ENCODE measurements around the gene MXD3. TPM values are rescaled to one million over a fixed set of nuclear protein-coding genes. Genes with fewer than 3 reads are reported as not detected.
A peak's percentile ranks its signal among the peaks of the same experiment; 100 is the strongest.

Gene MXD3
- polyA plus RNA-seq, 2 of the 4 experiments (the other 2 are of a cell fraction): 5.3 to 16.9 TPM

DNA sequence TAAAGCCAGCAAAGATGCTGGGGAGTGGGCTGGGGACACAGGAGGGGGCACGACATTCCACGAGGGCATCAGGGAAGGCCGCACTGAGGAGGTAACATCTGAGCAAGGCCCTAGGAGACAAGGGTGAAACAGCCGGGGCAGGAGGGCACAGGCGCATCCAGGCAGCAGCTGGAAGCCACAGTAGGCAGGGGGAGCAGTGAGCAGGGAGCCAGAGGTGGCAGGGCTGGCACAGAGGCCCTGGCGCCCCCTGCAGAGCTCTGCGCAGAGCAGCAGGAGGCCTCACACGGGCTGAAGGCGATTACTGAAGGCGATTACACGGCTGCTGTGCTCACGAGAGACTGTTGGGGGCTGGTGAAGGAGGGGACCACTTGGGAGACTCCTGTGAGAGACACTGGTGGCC, 24.4 kb upstream of the MXD3 start:
- WGBS (ENCODE audit: missing lambda C conversion rate): 48% methylated on average over 12 of the region's 12 CpGs
- ChIA-PET POLR2A (interaction anchor here (0.6 kb wide), 1 partner anchor 15 kb away, joined by 3 read pairs; the partner anchor contains the start of gene LMAN2), CTCF (interaction anchor here (0.6 to 7.9 kb wide), 14 partner anchors 9 to 262 kb away, joined by 3 to 111 read pairs (median 6); no protein-coding TSS in a partner anchor)
- TF ChIP-seq HOXB5 (CRISPR knock-in tag; IDR thresholded peaks at IDR 0.05) (no peak), RNF2 (IDR thresholded peaks at IDR 0.05; ENCODE audit: borderline replicate concordance, low read depth) (no peak), SMC3 (IDR thresholded peaks at IDR 0.05) (peak; percentile 65), KDM5A (IDR thresholded peaks at IDR 0.05) (no peak), TFCP2L1 (CRISPR knock-in tag; IDR thresholded peaks at IDR 0.05) (no peak), RAD21 (conservative IDR thresholded peaks at IDR 0.05 in 1 of 2, IDR thresholded peaks at IDR 0.05 in 1 of 2) (peak; percentile 58 to 60), NR3C1 (IDR thresholded peaks at IDR 0.05) (no peak), ZFP36 (IDR thresholded peaks at IDR 0.05; ENCODE audit: borderline replicate concordance, partially characterized antibody) (no peak), GATA3 (IDR thresholded peaks at IDR 0.05; ENCODE audit: borderline replicate concordance) (no peak), FOXS1 (CRISPR knock-in tag; IDR thresholded peaks at IDR 0.05) (no peak), MYC (IDR thresholded peaks at IDR 0.05; ENCODE audit: borderline replicate concordance, low read length) (no peak), PHF8 (IDR thresholded peaks at IDR 0.05; ENCODE audit: borderline replicate concordance, low read depth) (no peak), HEYL (CRISPR knock-in tag; IDR thresholded peaks at IDR 0.05) (no peak), ZNF302 (CRISPR knock-in tag; IDR thresholded peaks at IDR 0.05) (no peak), MAZ (IDR thresholded peaks at IDR 0.05; ENCODE audit: borderline replicate concordance, low read depth, low read length) (no peak)
- TF ChIP-seq, protein P1, sequence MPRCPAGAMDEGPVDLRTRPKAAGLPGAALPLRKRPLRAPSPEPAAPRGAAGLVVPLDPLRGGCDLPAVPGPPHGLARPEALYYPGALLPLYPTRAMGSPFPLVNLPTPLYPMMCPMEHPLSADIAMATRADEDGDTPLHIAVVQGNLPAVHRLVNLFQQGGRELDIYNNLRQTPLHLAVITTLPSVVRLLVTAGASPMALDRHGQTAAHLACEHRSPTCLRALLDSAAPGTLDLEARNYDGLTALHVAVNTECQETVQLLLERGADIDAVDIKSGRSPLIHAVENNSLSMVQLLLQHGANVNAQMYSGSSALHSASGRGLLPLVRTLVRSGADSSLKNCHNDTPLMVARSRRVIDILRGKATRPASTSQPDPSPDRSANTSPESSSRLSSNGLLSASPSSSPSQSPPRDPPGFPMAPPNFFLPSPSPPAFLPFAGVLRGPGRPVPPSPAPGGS (IDR thresholded peaks at IDR 0.05): no peak
- TF ChIP-seq, protein P2, sequence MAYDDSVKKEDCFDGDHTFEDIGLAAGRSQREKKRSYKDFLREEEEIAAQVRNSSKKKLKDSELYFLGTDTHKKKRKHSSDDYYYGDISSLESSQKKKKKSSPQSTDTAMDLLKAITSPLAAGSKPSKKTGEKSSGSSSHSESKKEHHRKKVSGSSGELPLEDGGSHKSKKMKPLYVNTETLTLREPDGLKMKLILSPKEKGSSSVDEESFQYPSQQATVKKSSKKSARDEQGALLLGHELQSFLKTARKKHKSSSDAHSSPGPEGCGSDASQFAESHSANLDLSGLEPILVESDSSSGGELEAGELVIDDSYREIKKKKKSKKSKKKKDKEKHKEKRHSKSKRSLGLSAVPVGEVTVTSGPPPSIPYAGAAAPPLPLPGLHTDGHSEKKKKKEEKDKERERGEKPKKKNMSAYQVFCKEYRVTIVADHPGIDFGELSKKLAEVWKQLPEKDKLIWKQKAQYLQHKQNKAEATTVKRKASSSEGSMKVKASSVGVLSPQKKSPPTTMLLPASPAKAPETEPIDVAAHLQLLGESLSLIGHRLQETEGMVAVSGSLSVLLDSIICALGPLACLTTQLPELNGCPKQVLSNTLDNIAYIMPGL (CRISPR knock-in tag; IDR thresholded peaks at IDR 0.05; ENCODE audit: borderline replicate concordance): no peak
- TF ChIP-seq, protein P3, sequence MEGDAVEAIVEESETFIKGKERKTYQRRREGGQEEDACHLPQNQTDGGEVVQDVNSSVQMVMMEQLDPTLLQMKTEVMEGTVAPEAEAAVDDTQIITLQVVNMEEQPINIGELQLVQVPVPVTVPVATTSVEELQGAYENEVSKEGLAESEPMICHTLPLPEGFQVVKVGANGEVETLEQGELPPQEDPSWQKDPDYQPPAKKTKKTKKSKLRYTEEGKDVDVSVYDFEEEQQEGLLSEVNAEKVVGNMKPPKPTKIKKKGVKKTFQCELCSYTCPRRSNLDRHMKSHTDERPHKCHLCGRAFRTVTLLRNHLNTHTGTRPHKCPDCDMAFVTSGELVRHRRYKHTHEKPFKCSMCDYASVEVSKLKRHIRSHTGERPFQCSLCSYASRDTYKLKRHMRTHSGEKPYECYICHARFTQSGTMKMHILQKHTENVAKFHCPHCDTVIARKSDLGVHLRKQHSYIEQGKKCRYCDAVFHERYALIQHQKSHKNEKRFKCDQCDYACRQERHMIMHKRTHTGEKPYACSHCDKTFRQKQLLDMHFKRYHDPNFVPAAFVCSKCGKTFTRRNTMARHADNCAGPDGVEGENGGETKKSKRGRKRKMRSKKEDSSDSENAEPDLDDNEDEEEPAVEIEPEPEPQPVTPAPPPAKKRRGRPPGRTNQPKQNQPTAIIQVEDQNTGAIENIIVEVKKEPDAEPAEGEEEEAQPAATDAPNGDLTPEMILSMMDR (IDR thresholded peaks at IDR 0.05): peak; percentile 57
- H3K27ac ChIP-seq: no peak overlapping the region
- no peak overlapping the region for H3K4me3 ChIP-seq
- H3K9me3 ChIP-seq: no peaks in the 10 kb centered on the region
- H3K4me2 ChIP-seq: no peak overlapping the region
- H3K4me1 ChIP-seq: 0 out of 3 replicates have a peak, but pooled peaks cover 10% of the 10 kb centered on the region
- DNase-seq (ENCODE audit: low read depth in 1 of 2, low spot score in 1 of 2) (peak; percentile 62 to 74), ATAC-seq (peak; percentile 90 to 97), FAIRE-seq (no peak)

DNA sequence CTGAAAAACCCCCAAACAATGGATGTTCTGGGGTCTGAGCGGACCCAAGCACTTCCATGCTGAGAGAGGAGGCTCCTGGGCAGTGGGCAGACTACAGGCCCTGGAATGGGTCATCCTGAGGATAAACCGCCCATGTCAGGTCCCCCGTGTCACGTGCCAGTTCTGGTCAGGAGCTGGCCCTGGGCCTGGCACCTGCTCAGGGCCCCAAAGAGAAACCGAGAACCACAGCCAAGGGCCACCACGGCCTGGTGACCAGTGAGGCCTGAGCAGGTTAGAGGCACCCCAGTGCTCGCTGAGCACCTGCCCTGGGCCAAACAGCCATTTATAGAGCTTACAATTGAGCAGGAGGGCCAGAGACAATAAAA, 24.0 kb upstream of the MXD3 start:
- TF ChIP-seq HOXB13 (CRISPR knock-in tag; IDR thresholded peaks at IDR 0.05; ENCODE audit: low read depth) (no peak), PHF8 (IDR thresholded peaks at IDR 0.05; ENCODE audit: borderline replicate concordance, low read depth) (no peak), RARB (CRISPR knock-in tag; IDR thresholded peaks at IDR 0.05) (no peak), ZSCAN20 (CRISPR knock-in tag; IDR thresholded peaks at IDR 0.05) (no peak), GATA3 (IDR thresholded peaks at IDR 0.05; ENCODE audit: borderline replicate concordance) (no peak), CHD2 (IDR thresholded peaks at IDR 0.05; ENCODE audit: low read length, partially characterized antibody) (no peak), MAZ (IDR thresholded peaks at IDR 0.05; ENCODE audit: borderline replicate concordance, low read depth, low read length) (no peak), HEYL (CRISPR knock-in tag; IDR thresholded peaks at IDR 0.05) (no peak), FOSB (CRISPR knock-in tag; IDR thresholded peaks at IDR 0.05) (no peak), CEBPB (IDR thresholded peaks at IDR 0.05) (no peak), SREBF2 (IDR thresholded peaks at IDR 0.05) (no peak), RFX5 (IDR thresholded peaks at IDR 0.05) (no peak), MAFK (IDR thresholded peaks at IDR 0.05; ENCODE audit: partially characterized antibody) (no peak), EP300 (IDR thresholded peaks at IDR 0.05) (no peak), TFCP2L1 (CRISPR knock-in tag; IDR thresholded peaks at IDR 0.05) (no peak)
- TF ChIP-seq, protein P3 (IDR thresholded peaks at IDR 0.05): no peak
- ATAC-seq: no peak
- H3K4me2 ChIP-seq: no peak overlapping the region
- CTCF ChIA-PET: interaction anchor here (0.6 to 7.9 kb wide), 15 partner anchors 8 to 262 kb away, joined by 3 to 111 read pairs (median 5); no protein-coding TSS in a partner anchor
- no peak overlapping the region for H3K4me3 ChIP-seq
- WGBS (ENCODE audit: missing lambda C conversion rate): 97% methylated on average over 6 of the region's 7 CpGs
- no peak overlapping the region for H3K27ac ChIP-seq
- no peak for FAIRE-seq
- H3K4me1 ChIP-seq: 0 out of 3 replicates have a peak, but pooled peaks cover 10% of the 10 kb centered on the region
- POLR2A ChIA-PET: interaction anchor here (0.6 kb wide), 1 partner anchor 16 kb away, joined by 3 read pairs; the partner anchor contains the start of gene LMAN2
- no peaks in the 10 kb centered on the region for H3K9me3 ChIP-seq
- no peak for DNase-seq (ENCODE audit: low read depth in 1 of 2, low spot score in 1 of 2)

Data from A549 (cell line).